ENCODE data around the gene RALGPS2. TPM values are rescaled to one million over a fixed set of nuclear protein-coding genes. Genes with fewer than 3 reads are reported as not detected.
A peak's percentile ranks its signal among the peaks of the same experiment; 100 is the strongest.

Gene RALGPS2
- total RNA-seq, 6 donors from 2014 or later, result 6.2 to 23.9 (median 7.6) TPM

- no peaks in the 10 kb centered on the region for H3K4me1 ChIP-seq
- WGBS, 2 donors, result 95 to 97% methylated on average over 2 of the region's 2 CpGs
- DNase-seq, result no peak
These were observed 41.8 kb upstream of the RALGPS2 start for GRCh38 chr1:178683291-178683690.

GRCh38 chr1:178684111-178684510 lies 40.9 kb upstream of the RALGPS2 start:
- Histone ChIP-seq H3K9me3 (no peaks in the 10 kb centered on the region), H3K27ac (no peak overlapping the region), H3K4me1 (no peaks in the 10 kb centered on the region), H3K4me3 (no peak overlapping the region), H3K36me3 (no peaks in the 10 kb centered on the region), H3K27me3 (no peaks in the 10 kb centered on the region)
- ATAC-seq (ENCODE audit: low FRiP score in 2 of 2) (no peak), DNase-seq (no peak)
- TF ChIP-seq POLR2A (IDR thresholded peaks at IDR 0.05) (no peak), EP300 (IDR thresholded peaks at IDR 0.05) (no peak), POLR2AphosphoS5 (IDR thresholded peaks at IDR 0.05) (no peak)
- TF ChIP-seq, protein P1, sequence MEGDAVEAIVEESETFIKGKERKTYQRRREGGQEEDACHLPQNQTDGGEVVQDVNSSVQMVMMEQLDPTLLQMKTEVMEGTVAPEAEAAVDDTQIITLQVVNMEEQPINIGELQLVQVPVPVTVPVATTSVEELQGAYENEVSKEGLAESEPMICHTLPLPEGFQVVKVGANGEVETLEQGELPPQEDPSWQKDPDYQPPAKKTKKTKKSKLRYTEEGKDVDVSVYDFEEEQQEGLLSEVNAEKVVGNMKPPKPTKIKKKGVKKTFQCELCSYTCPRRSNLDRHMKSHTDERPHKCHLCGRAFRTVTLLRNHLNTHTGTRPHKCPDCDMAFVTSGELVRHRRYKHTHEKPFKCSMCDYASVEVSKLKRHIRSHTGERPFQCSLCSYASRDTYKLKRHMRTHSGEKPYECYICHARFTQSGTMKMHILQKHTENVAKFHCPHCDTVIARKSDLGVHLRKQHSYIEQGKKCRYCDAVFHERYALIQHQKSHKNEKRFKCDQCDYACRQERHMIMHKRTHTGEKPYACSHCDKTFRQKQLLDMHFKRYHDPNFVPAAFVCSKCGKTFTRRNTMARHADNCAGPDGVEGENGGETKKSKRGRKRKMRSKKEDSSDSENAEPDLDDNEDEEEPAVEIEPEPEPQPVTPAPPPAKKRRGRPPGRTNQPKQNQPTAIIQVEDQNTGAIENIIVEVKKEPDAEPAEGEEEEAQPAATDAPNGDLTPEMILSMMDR (IDR thresholded peaks at IDR 0.05), result no peak
- WGBS, 2 donors, result 94 to 95% methylated on average over 5 of the region's 5 CpGs

More at GRCh38 chr1:178683291-178683690, 41.8 kb upstream of the RALGPS2 start:
- Histone ChIP-seq H3K9me3 (no peaks in the 10 kb centered on the region), H3K27me3 (no peaks in the 10 kb centered on the region), H3K36me3 (no peaks in the 10 kb centered on the region), H3K4me3 (no peak overlapping the region), H3K27ac (no peak overlapping the region)
- ATAC-seq (ENCODE audit: low FRiP score in 2 of 2), result no peak
- TF ChIP-seq, protein P1 (IDR thresholded peaks at IDR 0.05), result no peak
- TF ChIP-seq POLR2AphosphoS5 (IDR thresholded peaks at IDR 0.05), result no peak
- TF ChIP-seq EP300 (IDR thresholded peaks at IDR 0.05), result no peak
- TF ChIP-seq POLR2A (IDR thresholded peaks at IDR 0.05), result no peak

DNA sequence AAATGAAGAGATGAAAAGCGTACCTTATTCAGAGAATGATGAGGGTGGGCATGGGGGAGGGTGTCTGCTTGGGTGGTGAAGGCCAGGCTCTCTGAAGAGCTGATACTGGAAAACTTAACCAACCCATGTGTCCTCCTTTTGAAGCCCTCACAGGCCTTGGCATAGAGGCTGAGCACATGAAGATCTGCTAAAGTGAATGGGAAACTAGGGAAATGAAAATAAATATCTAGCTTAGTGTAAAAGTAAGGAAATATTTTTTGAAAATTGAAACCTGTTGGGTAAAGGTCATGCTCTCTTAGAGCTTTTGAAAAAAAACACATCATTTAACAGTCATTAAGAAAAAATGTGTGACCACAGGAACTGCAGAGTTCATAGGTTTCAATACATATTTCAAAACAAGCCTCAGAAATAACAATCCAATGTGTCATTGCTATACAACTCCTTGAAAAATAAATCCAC lies 40.5 kb upstream of the RALGPS2 start:
- ATAC-seq (ENCODE audit: low FRiP score in 2 of 2) (peak in 1 of 2 donors; percentile 72), DNase-seq (no peak)
- Histone ChIP-seq H3K27ac (no peak overlapping the region), H3K4me1 (no peaks in the 10 kb centered on the region), H3K27me3 (no peaks in the 10 kb centered on the region), H3K9me3 (no peaks in the 10 kb centered on the region), H3K36me3 (no peaks in the 10 kb centered on the region), H3K4me3 (no peak overlapping the region)
- TF ChIP-seq EP300 (IDR thresholded peaks at IDR 0.05), result no peak
- TF ChIP-seq POLR2AphosphoS5 (IDR thresholded peaks at IDR 0.05), result no peak
- no peak for TF ChIP-seq POLR2A (IDR thresholded peaks at IDR 0.05)
- TF ChIP-seq, protein P1 (IDR thresholded peaks at IDR 0.05), result no peak
- 90 to 97% methylated on average over 1 of the region's 1 CpG for WGBS, 2 donors

DNA sequence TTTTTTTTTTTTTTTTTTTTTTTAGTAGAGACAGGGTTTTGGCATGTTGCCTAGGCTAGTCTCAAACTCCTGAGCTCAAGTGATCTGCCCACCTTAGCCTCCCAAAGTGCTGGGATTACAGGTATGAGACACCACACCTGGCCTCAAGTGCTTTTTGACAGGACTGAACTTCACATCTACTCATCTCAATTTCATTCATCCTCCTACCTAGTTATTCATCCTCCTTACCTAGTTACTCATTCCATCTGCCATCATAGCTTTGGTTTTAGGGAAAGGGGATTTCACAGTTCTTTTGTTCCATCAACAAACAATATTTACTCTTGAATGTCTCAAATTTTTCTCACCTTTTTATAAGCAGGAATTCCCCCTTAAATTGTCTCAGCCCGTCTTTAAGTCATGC lies 38.6 kb upstream of the RALGPS2 start:
- H3K27ac ChIP-seq, result no peak overlapping the region
- no peaks in the 10 kb centered on the region for H3K27me3 ChIP-seq
- no peaks in the 10 kb centered on the region for H3K4me1 ChIP-seq
- no peak for TF ChIP-seq EP300 (IDR thresholded peaks at IDR 0.05)
- TF ChIP-seq, protein P1 (IDR thresholded peaks at IDR 0.05), result no peak
- H3K4me3 ChIP-seq, result no peak overlapping the region
- H3K9me3 ChIP-seq, result no peaks in the 10 kb centered on the region
- 71 to 96% methylated on average over 1 of the region's 1 CpG for WGBS, 2 donors
- H3K36me3 ChIP-seq, result no peaks in the 10 kb centered on the region
- no peak for ATAC-seq (ENCODE audit: low FRiP score in 2 of 2)
- DNase-seq, result no peak

DNA sequence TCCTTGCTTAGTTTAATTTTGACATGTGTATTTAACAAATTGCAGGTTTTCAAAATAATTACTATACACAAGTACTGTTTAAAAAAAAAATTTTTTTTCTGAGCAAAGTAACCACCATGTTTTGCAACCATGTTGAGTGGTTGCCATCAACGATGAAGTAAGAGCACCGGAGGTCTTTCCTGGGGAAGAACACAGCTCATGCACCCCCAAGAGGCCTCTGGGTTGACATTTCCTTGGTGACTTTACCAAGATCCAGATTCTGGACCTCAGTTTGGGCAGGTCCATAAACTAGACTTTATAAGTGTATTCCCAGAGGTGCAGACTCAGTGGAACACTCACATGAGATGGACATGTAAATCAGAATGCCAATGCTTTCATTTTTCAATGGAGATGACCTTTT lies 36.8 kb upstream of the RALGPS2 start:
- Histone ChIP-seq H3K9me3 (no peaks in the 10 kb centered on the region), H3K27ac (no peak overlapping the region), H3K4me1 (no peaks in the 10 kb centered on the region), H3K4me3 (no peak overlapping the region), H3K36me3 (no peaks in the 10 kb centered on the region), H3K27me3 (no peaks in the 10 kb centered on the region)
- ATAC-seq (ENCODE audit: low FRiP score in 2 of 2) (peak in 1 of 2 donors; percentile 73), DNase-seq (no peak)
- TF ChIP-seq, protein P1 (IDR thresholded peaks at IDR 0.05), result no peak
- TF ChIP-seq EP300 (IDR thresholded peaks at IDR 0.05), result no peak
- no peak for TF ChIP-seq POLR2AphosphoS5 (IDR thresholded peaks at IDR 0.05)
- no peak for TF ChIP-seq POLR2A (IDR thresholded peaks at IDR 0.05)
- 52 to 69% methylated on average over 2 of the region's 2 CpGs for WGBS, 2 donors

Data from upper lobe of left lung (tissue), 6 donors.